ENCODE measurements around the gene RERE.

DNA sequence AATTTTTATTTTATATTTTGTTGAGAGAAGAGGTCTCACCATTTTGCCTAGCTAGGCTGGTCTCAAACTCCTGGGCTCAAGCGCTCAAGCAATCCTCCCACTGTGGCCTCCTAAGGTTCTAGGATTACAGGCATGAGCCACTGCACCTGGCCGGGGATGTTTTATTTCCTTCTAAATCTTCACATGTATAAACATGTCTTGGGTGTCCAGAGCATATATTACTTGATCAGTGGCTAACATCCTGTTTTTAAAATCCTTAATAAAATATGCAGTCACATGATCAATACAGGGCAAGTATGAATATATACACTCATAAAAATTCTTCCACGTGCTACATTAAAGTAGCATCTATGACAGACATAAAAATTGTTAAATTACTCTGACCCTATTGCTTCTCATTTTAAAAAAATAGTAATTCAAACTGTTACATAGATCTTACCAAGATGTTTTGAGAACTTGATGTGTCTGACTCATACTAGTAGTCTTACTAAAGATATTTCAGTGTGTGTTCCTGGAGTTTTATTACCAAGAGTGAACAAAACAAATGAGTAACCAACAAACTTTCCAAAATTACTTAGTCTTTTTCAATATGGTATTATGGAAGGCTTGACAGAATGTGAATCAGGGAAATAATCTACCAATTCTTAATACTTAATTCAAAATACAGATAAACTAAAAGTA lies 277.0 kb downstream of the RERE start:
- TF ChIP-seq, protein P1, sequence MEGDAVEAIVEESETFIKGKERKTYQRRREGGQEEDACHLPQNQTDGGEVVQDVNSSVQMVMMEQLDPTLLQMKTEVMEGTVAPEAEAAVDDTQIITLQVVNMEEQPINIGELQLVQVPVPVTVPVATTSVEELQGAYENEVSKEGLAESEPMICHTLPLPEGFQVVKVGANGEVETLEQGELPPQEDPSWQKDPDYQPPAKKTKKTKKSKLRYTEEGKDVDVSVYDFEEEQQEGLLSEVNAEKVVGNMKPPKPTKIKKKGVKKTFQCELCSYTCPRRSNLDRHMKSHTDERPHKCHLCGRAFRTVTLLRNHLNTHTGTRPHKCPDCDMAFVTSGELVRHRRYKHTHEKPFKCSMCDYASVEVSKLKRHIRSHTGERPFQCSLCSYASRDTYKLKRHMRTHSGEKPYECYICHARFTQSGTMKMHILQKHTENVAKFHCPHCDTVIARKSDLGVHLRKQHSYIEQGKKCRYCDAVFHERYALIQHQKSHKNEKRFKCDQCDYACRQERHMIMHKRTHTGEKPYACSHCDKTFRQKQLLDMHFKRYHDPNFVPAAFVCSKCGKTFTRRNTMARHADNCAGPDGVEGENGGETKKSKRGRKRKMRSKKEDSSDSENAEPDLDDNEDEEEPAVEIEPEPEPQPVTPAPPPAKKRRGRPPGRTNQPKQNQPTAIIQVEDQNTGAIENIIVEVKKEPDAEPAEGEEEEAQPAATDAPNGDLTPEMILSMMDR (conservative IDR thresholded peaks at IDR 0.05), result no peak
- TF ChIP-seq EZH2 (IDR thresholded peaks at IDR 0.05; ENCODE audit: low read depth), result no peak

Data from PC-9 (cell line).